Measurements from ENCODE around the gene SMIM45.

SMIM45 gene

DNA sequence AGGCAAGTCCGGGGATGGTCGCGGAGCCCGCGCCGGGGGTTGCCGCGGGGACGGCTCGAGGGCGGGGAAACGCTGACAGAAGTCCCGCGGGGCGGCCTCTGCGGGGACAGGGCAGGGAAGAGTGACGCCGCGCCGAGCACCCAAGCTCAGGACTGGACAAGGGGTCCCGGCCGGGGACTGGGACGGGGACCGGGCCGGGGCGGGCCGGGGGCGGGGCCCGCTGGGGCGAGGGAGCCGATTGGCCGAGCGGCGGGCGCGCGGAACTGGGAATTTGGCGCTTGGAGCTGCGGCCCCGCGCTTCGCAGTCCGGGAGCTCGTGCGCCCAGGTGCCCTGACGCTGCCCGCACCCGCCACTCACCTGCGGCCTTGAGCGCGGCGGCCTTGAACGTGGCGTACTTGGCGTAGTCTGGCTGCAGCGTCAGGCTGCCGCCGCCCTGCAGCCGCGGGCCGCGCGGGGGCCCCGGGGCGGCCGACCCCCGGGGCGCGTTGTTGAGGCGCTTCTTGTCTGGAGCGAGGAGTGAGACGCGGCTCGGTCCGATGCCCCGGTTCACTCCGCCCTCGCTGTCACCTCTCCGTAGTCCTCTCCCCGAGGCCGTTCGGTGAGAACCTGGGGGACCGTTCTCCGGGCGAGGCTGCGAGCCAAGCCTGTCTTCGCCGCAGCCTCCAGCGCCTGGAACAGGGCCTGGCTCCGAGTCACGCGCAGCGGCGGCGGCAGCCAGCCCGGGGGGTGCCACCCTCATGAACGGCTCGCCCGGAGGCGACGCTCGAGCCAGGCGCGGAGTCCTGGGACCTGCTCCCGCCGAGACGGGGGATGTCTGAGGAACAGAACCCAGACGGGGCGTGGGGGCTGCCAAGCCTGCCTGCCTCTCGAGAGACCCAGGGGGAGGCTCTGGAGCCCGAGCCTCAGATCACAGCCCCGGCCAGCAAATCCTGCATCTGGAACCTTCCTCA, 41.6 kb upstream of the SMIM45 start:
- DNase-seq: peak; percentile 73

DNA sequence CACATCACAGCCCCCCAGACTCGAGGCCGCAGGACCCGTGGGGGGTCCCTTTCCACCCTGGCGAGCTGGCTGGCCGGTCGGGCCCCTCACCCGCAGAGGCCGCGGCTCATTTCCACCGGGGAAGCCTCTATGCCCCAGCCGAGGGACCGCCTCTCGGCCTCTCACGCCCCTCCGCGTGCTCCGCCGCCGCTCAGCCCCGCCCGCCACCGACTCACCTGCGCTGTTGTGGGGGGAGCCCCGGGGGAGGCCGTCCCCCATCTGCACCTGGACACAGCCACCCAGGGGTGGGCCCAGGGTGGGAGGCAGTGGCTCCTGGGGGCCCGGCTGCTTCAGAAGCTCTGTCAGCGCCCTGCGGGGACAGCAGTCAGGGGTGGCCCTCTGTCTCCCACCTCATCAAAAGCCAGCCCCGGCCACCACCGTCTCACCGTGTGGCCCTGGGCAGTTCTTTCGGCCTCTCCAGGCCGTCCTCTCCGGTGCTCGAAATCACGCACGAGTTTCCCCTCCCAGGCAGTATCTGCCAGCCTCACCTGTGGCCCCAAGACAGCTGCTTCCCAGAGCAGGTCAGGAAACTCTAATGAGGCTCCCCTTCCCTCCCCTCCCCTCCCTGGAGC, 40.8 kb upstream of the SMIM45 start:
- Histone ChIP-seq H3K27me3 (ENCODE audit: insufficient read depth) (peaks cover 26% of the 10 kb centered on the region; the same call in 1 of the 2 replicates), H3K9ac (no peak overlapping the region), H3K27ac (ENCODE audit: low read depth in 2 of 2, low read length in 1 of 2) (no peak overlapping the region), H3K36me3 (replicated peaks in 1 of 2; ENCODE audit: control insufficient read depth in 1 of 2, insufficient read depth in 2 of 2, low read length in 1 of 2) (no peaks in the 10 kb centered on the region), H3K4me2 (peak overlapping the region; percentile 33; the same call in 1 of the 2 replicates), H3F3A (replicated peaks; ENCODE audit: insufficient read depth) (no peaks in the 10 kb centered on the region), H3K4me3 (ENCODE audit: low read depth in 2 of 2, low read length in 1 of 2) (no peak overlapping the region), H3K4me1 (ENCODE audit: control insufficient read depth in 1 of 2, insufficient read depth in 2 of 2, low read depth in 1 of 2, low read length in 1 of 2) (no peaks in the 10 kb centered on the region; a peak in 1 of 4 replicates), H4K20me1 (ENCODE audit: insufficient read depth) (no peaks in the 10 kb centered on the region), H3K79me2 (ENCODE audit: insufficient read depth) (no peaks in the 10 kb centered on the region), H2AFZ (ENCODE audit: low read depth) (no peak overlapping the region), H3K9me3 (no peaks in the 10 kb centered on the region), H3K9me2 (no peaks in the 10 kb centered on the region)
- ChIA-PET POLR2A (no interaction called here), CTCF (interaction anchor here (1.4 to 1.5 kb wide), 2 partner anchors 15 to 214 kb away, joined by 5 read pairs; partner anchors contain the start of gene TNFRSF13C)
- WGBS (ENCODE audit: low lambda C conversion rate): no CpG with 5 or more reads among the region's 37 CpGs
- DNase-seq: no peak
- TF ChIP-seq EP300 (IDR thresholded peaks at IDR 0.05; ENCODE audit: borderline replicate concordance in 1 of 2, low read depth in 1 of 2, low read length in 1 of 2) (no peak), FOXJ3 (CRISPR knock-in tag; IDR thresholded peaks at IDR 0.05) (no peak), EZH2phosphoT487 (IDR thresholded peaks at IDR 0.05; ENCODE audit: borderline replicate concordance, low read depth) (no peak), GATA2 (CRISPR knock-in tag; IDR thresholded peaks at IDR 0.05) (no peak), TAF1 (IDR thresholded peaks at IDR 0.05; ENCODE audit: borderline replicate concordance, low read depth, low read length) (no peak), JUND (IDR thresholded peaks at IDR 0.05) (no peak), MEF2A (IDR thresholded peaks at IDR 0.05; ENCODE audit: borderline replicate concordance, low read depth) (no peak)
- TF ChIP-seq, protein P1, sequence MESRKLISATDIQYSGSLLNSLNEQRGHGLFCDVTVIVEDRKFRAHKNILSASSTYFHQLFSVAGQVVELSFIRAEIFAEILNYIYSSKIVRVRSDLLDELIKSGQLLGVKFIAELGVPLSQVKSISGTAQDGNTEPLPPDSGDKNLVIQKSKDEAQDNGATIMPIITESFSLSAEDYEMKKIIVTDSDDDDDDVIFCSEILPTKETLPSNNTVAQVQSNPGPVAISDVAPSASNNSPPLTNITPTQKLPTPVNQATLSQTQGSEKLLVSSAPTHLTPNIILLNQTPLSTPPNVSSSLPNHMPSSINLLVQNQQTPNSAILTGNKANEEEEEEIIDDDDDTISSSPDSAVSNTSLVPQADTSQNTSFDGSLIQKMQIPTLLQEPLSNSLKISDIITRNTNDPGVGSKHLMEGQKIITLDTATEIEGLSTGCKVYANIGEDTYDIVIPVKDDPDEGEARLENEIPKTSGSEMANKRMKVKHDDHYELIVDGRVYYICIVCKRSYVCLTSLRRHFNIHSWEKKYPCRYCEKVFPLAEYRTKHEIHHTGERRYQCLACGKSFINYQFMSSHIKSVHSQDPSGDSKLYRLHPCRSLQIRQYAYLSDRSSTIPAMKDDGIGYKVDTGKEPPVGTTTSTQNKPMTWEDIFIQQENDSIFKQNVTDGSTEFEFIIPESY (IDR thresholded peaks at IDR 0.05; ENCODE audit: borderline replicate concordance, low read depth): no peak
- TF ChIP-seq, protein P2, sequence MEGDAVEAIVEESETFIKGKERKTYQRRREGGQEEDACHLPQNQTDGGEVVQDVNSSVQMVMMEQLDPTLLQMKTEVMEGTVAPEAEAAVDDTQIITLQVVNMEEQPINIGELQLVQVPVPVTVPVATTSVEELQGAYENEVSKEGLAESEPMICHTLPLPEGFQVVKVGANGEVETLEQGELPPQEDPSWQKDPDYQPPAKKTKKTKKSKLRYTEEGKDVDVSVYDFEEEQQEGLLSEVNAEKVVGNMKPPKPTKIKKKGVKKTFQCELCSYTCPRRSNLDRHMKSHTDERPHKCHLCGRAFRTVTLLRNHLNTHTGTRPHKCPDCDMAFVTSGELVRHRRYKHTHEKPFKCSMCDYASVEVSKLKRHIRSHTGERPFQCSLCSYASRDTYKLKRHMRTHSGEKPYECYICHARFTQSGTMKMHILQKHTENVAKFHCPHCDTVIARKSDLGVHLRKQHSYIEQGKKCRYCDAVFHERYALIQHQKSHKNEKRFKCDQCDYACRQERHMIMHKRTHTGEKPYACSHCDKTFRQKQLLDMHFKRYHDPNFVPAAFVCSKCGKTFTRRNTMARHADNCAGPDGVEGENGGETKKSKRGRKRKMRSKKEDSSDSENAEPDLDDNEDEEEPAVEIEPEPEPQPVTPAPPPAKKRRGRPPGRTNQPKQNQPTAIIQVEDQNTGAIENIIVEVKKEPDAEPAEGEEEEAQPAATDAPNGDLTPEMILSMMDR (IDR thresholded peaks at IDR 0.05): no peak

More for the DNA sequence above, 41.6 kb upstream of the SMIM45 start:
- Histone ChIP-seq H3F3A (replicated peaks; ENCODE audit: insufficient read depth) (no peaks in the 10 kb centered on the region), H3K27ac (ENCODE audit: low read depth in 2 of 2, low read length in 1 of 2) (no peak overlapping the region), H3K9me3 (no peaks in the 10 kb centered on the region), H3K4me1 (ENCODE audit: control insufficient read depth in 1 of 2, insufficient read depth in 2 of 2, low read depth in 1 of 2, low read length in 1 of 2) (no peaks in the 10 kb centered on the region; a peak in 1 of 4 replicates), H2AFZ (ENCODE audit: low read depth) (no peak overlapping the region), H4K20me1 (ENCODE audit: insufficient read depth) (no peaks in the 10 kb centered on the region), H3K27me3 (ENCODE audit: insufficient read depth) (peaks cover 26% of the 10 kb centered on the region; the same call in 1 of the 2 replicates), H3K4me3 (ENCODE audit: low read depth in 2 of 2, low read length in 1 of 2) (0 out of 4 replicates have a peak overlapping the region, but pooled peaks of 1 of the 2 experiments have one; percentile 23), H3K79me2 (ENCODE audit: insufficient read depth) (no peaks in the 10 kb centered on the region), H3K4me2 (peak overlapping the region; percentile 33; the same call in 1 of the 2 replicates), H3K9me2 (no peaks in the 10 kb centered on the region), H3K36me3 (replicated peaks in 1 of 2; ENCODE audit: control insufficient read depth in 1 of 2, insufficient read depth in 2 of 2, low read length in 1 of 2) (no peaks in the 10 kb centered on the region), H3K9ac (no peak overlapping the region)
- ChIA-PET POLR2A (no interaction called here), CTCF (interaction anchor here (1.4 kb wide), 1 partner anchor 16 kb away, joined by 5 read pairs; the partner anchor contains the start of gene TNFRSF13C)
- TF ChIP-seq CHD2 (IDR thresholded peaks at IDR 0.05; ENCODE audit: low read length, partially characterized antibody) (no peak), SIN3A (IDR thresholded peaks at IDR 0.05; ENCODE audit: borderline replicate concordance, low read depth, low read length) (no peak), RCOR1 (IDR thresholded peaks at IDR 0.05; ENCODE audit: low read length) (no peak), FOXJ3 (CRISPR knock-in tag; IDR thresholded peaks at IDR 0.05) (no peak), MXI1 (IDR thresholded peaks at IDR 0.05; ENCODE audit: low read depth, low read length) (no peak), RXRA (IDR thresholded peaks at IDR 0.05; ENCODE audit: borderline replicate concordance, low read depth) (no peak), GABPA (IDR thresholded peaks at IDR 0.05; ENCODE audit: low read depth) (no peak), GATA2 (CRISPR knock-in tag; IDR thresholded peaks at IDR 0.05) (no peak), TAF1 (IDR thresholded peaks at IDR 0.05; ENCODE audit: borderline replicate concordance, low read depth, low read length) (no peak), FOSL2 (IDR thresholded peaks at IDR 0.05; ENCODE audit: borderline replicate concordance, low read depth) (no peak), EP300 (IDR thresholded peaks at IDR 0.05; ENCODE audit: borderline replicate concordance in 1 of 2, low read depth in 1 of 2, low read length in 1 of 2) (no peak), ELF1 (IDR thresholded peaks at IDR 0.05) (no peak)
- TF ChIP-seq, protein P3, sequence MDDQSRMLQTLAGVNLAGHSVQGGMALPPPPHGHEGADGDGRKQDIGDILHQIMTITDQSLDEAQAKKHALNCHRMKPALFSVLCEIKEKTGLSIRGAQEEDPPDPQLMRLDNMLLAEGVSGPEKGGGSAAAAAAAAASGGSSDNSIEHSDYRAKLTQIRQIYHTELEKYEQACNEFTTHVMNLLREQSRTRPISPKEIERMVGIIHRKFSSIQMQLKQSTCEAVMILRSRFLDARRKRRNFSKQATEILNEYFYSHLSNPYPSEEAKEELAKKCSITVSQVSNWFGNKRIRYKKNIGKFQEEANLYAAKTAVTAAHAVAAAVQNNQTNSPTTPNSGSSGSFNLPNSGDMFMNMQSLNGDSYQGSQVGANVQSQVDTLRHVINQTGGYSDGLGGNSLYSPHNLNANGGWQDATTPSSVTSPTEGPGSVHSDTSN (IDR thresholded peaks at IDR 0.05): no peak
- TF ChIP-seq, protein P4, sequence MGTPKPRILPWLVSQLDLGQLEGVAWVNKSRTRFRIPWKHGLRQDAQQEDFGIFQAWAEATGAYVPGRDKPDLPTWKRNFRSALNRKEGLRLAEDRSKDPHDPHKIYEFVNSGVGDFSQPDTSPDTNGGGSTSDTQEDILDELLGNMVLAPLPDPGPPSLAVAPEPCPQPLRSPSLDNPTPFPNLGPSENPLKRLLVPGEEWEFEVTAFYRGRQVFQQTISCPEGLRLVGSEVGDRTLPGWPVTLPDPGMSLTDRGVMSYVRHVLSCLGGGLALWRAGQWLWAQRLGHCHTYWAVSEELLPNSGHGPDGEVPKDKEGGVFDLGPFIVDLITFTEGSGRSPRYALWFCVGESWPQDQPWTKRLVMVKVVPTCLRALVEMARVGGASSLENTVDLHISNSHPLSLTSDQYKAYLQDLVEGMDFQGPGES (IDR thresholded peaks at IDR 0.05; ENCODE audit: low read depth, low read length): no peak
- no CpG with 5 or more reads among the region's 112 CpGs for WGBS (ENCODE audit: low lambda C conversion rate)

Data from SK-N-SH (cell line).